MM.1S (cell line): ENCODE results near the gene KCNN1.

Source experiments
- CTCF ChIP-seq: fragments of 300-600 bp; sonication (generic); IDR thresholded peaks from 2 replicates; pipeline ENCODE4 v1.5.1; 2016; ENCODE audit warnings: antibody characterized with exemption, low read length, mixed read lengths
- EZH2phosphoT487 ChIP-seq: fragments of 300-600 bp; sonication (generic); IDR thresholded peaks from 2 replicates; pipeline ENCODE4 v1.6.1; 2018; ENCODE audit warnings: antibody characterized with exemption, low read length

- TF ChIP-seq CTCF (no peak), EZH2phosphoT487 (no peak)
These were observed 1.4 kb upstream of the KCNN1 start for GRCh38 chr19:17965370-17966128.
